Mucosa of descending colon (tissue), 3 donors: Measurements from ENCODE around the gene MAP7D1. TPM values are rescaled to one million over a fixed set of nuclear protein-coding genes. Genes with fewer than 3 reads are reported as not detected.

ENCODE experiments used
- ATAC-seq: fragments of 200-7000 bp; cut with Tn5 transposase; one replicate; pipeline ENCODE4 v1.9.1; 2020; ENCODE audit warnings: mild to moderate bottlenecking, moderate library complexity
- DNase-seq, 3 donors: peaks; one replicate each; pipeline ENCODE4 v3.0.0-alpha.2; 2020
- H3K36me3 ChIP-seq: fragments of 200-600 bp; one replicate; pipeline ENCODE4 v1.8.0; 2021; ENCODE audit warnings: low read depth, mild to moderate bottlenecking
- H3K4me1 ChIP-seq: fragments of 200-600 bp; one replicate; pipeline ENCODE4 v1.8.0; 2021; ENCODE audit warnings: low read depth, mild to moderate bottlenecking
- H3K4me3 ChIP-seq: fragments of 200-600 bp; one replicate; pipeline ENCODE4 v1.8.0; 2021; ENCODE audit warnings: mild to moderate bottlenecking
- H3K9me3 ChIP-seq: fragments of 200-600 bp; one replicate; pipeline ENCODE4 v1.8.0; 2021; ENCODE audit warnings: mild to moderate bottlenecking
- intact Hi-C, 2 donors: fragments of 100-400 bp; cut with DNase I in 1 of 2; cut with micrococcal nuclease in 1 of 2; formaldehyde crosslinking; loops; one replicate each; pipeline versions ENCODE4 v1.11.0 to v1.11.1; 2022; cut with DNase I, micrococcal nuclease
- total RNA-seq, 3 donors: library from RNA; stranded (reverse); fragmentation: NEBNext Ultra II Directional in 2 of 3; extraction: Animal tissue kit (Norgen Biotek cat#: 25700) in 2 of 3; gene quantifications; one replicate each; pipeline versions ENCODE4 v1.2.1 to v1.2.4, GENCODE V29; 2021 to 2023
- TF ChIP-seq, protein P1 (sequence below): fragments of 200-600 bp; IDR thresholded peaks from one replicate; pipeline ENCODE4 v1.8.0; 2022; ENCODE audit warnings: antibody characterized with exemption, mild to moderate bottlenecking
- donor health status: DM: no; HTN: no; CAD: no; lungs with moderate emphysema.
- donor health status: DM: no; HTN: no; CAD: no.
- donor health status: DM: no; HTN: yes; CAD: no.

MAP7D1 gene
- total RNA-seq, 3 donors from 2014 or later, result 41.5 to 161 (median 61.9) TPM

GRCh38 chr1:36168514-36168913 is 12.6 kb downstream of the MAP7D1 start:
- TF ChIP-seq, protein P1, sequence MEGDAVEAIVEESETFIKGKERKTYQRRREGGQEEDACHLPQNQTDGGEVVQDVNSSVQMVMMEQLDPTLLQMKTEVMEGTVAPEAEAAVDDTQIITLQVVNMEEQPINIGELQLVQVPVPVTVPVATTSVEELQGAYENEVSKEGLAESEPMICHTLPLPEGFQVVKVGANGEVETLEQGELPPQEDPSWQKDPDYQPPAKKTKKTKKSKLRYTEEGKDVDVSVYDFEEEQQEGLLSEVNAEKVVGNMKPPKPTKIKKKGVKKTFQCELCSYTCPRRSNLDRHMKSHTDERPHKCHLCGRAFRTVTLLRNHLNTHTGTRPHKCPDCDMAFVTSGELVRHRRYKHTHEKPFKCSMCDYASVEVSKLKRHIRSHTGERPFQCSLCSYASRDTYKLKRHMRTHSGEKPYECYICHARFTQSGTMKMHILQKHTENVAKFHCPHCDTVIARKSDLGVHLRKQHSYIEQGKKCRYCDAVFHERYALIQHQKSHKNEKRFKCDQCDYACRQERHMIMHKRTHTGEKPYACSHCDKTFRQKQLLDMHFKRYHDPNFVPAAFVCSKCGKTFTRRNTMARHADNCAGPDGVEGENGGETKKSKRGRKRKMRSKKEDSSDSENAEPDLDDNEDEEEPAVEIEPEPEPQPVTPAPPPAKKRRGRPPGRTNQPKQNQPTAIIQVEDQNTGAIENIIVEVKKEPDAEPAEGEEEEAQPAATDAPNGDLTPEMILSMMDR, result no peak
- ATAC-seq (no peak), DNase-seq (no peak)
- Histone ChIP-seq H3K9me3 (no peaks in the 10 kb centered on the region), H3K4me1 (no peaks in the 10 kb centered on the region), H3K4me3 (no peak overlapping the region), H3K36me3 (no peaks in the 10 kb centered on the region)
- intact Hi-C loops, result no loop called here

- intact Hi-C loops, result no loop called here
- TF ChIP-seq, protein P1, result no peak
- no peak overlapping the region for H3K4me3 ChIP-seq
- ATAC-seq (no peak), DNase-seq (no peak)
- H3K4me1 ChIP-seq, result no peaks in the 10 kb centered on the region
- H3K36me3 ChIP-seq, result no peaks in the 10 kb centered on the region
- H3K9me3 ChIP-seq, result no peaks in the 10 kb centered on the region
Measured at GRCh38 chr1:36170643-36171412, 14.9 kb downstream of the MAP7D1 start.

DNA sequence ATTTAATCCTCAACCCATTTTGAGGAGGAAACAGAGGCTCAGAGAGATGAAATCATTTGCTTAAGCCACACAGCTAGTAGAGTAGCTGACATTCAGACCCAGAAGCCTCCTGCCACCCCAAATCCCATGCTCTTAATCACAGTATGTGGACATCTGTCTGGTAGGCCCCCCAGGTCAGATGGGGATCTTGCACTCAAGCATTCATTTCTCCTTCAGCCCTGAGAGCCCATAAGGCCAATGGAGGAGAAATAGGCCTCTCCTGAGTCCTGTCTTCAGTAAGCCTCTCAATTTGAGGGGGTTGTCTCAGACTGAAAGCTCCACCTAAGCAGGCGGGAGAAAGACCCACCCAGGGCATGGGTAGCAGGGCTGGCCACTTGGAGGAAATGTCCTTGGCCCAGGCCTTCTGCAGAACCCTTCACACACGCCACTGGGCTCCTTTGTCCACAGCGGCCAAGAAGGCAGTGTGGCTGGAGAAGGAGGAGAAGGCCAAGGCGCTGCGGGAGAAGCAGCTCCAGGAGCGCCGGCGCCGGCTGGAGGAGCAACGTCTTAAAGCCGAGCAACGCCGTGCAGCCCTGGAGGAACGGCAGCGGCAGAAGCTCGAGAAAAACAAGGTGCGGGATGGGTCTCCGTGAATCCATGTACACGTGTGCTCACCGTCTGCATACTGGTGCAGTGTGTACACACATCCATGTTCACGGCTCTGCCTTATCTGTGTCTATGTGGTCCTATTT is 16.2 kb downstream of the MAP7D1 start:
- no peaks in the 10 kb centered on the region for H3K36me3 ChIP-seq
- no peaks in the 10 kb centered on the region for H3K4me1 ChIP-seq
- TF ChIP-seq, protein P1, result no peak
- DNase-seq (no peak), ATAC-seq (no peak)
- H3K4me3 ChIP-seq, result no peak overlapping the region
- intact Hi-C loops, result no loop called here
- no peaks in the 10 kb centered on the region for H3K9me3 ChIP-seq

DNA sequence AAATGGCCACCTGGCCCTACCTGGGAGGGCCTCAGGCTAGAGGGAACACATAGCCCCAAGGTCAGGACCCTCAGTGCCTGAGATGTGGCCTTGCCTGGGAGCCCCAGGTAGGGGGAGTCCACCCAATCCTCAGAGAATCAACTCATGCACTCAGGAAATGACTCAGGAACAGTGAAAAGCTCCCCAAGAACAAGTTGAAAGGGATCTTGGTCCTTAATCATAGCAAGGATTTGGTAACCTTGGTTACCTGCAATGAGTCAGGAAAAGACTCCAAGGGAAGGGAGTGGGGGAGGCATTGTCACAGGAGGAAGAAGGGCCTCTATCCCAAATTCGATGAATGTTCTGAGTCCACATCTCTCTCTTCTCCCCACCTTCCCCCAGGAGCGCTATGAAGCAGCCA is 17.0 kb downstream of the MAP7D1 start:
- no peak for DNase-seq
- intact Hi-C loops, result no loop called here
- TF ChIP-seq, protein P1, result no peak
- no peaks in the 10 kb centered on the region for H3K9me3 ChIP-seq
- H3K4me3 ChIP-seq, result no peak overlapping the region
- no peaks in the 10 kb centered on the region for H3K36me3 ChIP-seq
- peaks cover 4% of the 10 kb centered on the region for H3K4me1 ChIP-seq
- ATAC-seq, result no peak

- Histone ChIP-seq H3K36me3 (no peaks in the 10 kb centered on the region), H3K4me1 (peaks cover 7% of the 10 kb centered on the region), H3K9me3 (no peaks in the 10 kb centered on the region), H3K4me3 (no peak overlapping the region)
- ATAC-seq (no peak), DNase-seq (no peak)
- intact Hi-C loops, result no loop called here
- TF ChIP-seq, protein P1, result no peak
Measured at GRCh38 chr1:36174713-36175112, 18.8 kb downstream of the MAP7D1 start.
